Vagina (tissue), 2 donors: ENCODE data around the gene GPRIN2. TPM values are rescaled to one million over a fixed set of nuclear protein-coding genes. Genes with fewer than 3 reads are reported as not detected.

Source experiments
- DNase-seq, 2 donors: peaks; one replicate each; pipeline ENCODE4 v3.0.0-alpha.2; 2017; ENCODE audit errors: extremely low spot score in 2 of 2
- H3K27ac ChIP-seq: fragments of 200-600 bp; sonication (generic); one replicate; pipeline ENCODE4 v1.5.1; 2019
- H3K27me3 ChIP-seq: fragments of 200-600 bp; sonication (generic); one replicate; pipeline ENCODE4 v1.5.1; 2019
- H3K36me3 ChIP-seq, 2 donors: fragments of 200-600 bp; sonication (generic); one replicate each; pipeline ENCODE4 v1.5.1; 2017 to 2019
- H3K4me1 ChIP-seq: fragments of 200-600 bp; sonication (generic); one replicate; pipeline ENCODE4 v1.5.1; 2019
- H3K4me3 ChIP-seq, 2 donors: fragments of 200-600 bp; sonication (generic); 1 replicate in 1 of 2; 2 replicates in 1 of 2; pipeline ENCODE4 v1.5.1; 2016 to 2019
- H3K9me3 ChIP-seq: fragments of 200-600 bp; sonication (generic); one replicate; pipeline ENCODE4 v1.5.1; 2019
- POLR2A ChIP-seq, 2 donors: fragments of 450-650 bp; IDR thresholded peaks; one replicate each; pipeline ENCODE4 v1.6.1; 2017; ENCODE audit warnings: antibody characterized with exemption in 2 of 2, mild to moderate bottlenecking in 2 of 2, moderate library complexity in 2 of 2
- POLR2AphosphoS5 ChIP-seq, 2 donors: sonication (generic); formaldehyde crosslinking; IDR thresholded peaks; one replicate each; pipeline ENCODE4 v1.9.0; 2017; ENCODE audit warnings: antibody characterized with exemption in 2 of 2, mild to moderate bottlenecking in 2 of 2, low read depth in 1 of 2; ENCODE audit not compliant: insufficient read depth in 1 of 2
- intact Hi-C: fragments of 100-400 bp; cut with DNase I; formaldehyde crosslinking; loops from one replicate; pipeline ENCODE4 v1.15.1; 2023
- total RNA-seq: library from RNA; depleted of rRNA; stranded (reverse); fragments of >200 nt; gene quantifications from one replicate; pipeline ENCODE4 v1.2.3, GENCODE V29; 2016
- TF ChIP-seq, protein P1 (sequence below), 3 experiments: fragments of 450-650 bp in 2 of 3; fragments of 200-600 bp in 1 of 3; sonication (generic) in 1 of 3; IDR thresholded peaks; one replicate each; pipeline ENCODE4 v1.5.1; 2017 to 2019; ENCODE audit warnings: antibody characterized with exemption in 3 of 3, mild to moderate bottlenecking in 2 of 3, moderate library complexity in 2 of 3

GPRIN2 gene
- total RNA-seq, 1 donor from 2014 or later: 5.6 TPM

GRCh38 chr10:46551701-46552525, 4.5 kb downstream of the GPRIN2 start:
- TF ChIP-seq POLR2AphosphoS5 (IDR thresholded peaks at IDR 0.05; ENCODE audit: insufficient read depth in 1 of 2, low read depth in 1 of 2) (no peak), POLR2A (IDR thresholded peaks at IDR 0.05) (no peak)
- TF ChIP-seq, protein P1, sequence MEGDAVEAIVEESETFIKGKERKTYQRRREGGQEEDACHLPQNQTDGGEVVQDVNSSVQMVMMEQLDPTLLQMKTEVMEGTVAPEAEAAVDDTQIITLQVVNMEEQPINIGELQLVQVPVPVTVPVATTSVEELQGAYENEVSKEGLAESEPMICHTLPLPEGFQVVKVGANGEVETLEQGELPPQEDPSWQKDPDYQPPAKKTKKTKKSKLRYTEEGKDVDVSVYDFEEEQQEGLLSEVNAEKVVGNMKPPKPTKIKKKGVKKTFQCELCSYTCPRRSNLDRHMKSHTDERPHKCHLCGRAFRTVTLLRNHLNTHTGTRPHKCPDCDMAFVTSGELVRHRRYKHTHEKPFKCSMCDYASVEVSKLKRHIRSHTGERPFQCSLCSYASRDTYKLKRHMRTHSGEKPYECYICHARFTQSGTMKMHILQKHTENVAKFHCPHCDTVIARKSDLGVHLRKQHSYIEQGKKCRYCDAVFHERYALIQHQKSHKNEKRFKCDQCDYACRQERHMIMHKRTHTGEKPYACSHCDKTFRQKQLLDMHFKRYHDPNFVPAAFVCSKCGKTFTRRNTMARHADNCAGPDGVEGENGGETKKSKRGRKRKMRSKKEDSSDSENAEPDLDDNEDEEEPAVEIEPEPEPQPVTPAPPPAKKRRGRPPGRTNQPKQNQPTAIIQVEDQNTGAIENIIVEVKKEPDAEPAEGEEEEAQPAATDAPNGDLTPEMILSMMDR (IDR thresholded peaks at IDR 0.05): no peak
- DNase-seq: peak in 1 of 2 donors; percentile 96
- intact Hi-C loops: no loop called here
- no peaks in the 10 kb centered on the region for H3K36me3 ChIP-seq
- peaks cover 16% of the 10 kb centered on the region for H3K4me1 ChIP-seq
- H3K27me3 ChIP-seq: peaks cover 4% of the 10 kb centered on the region
- no peak overlapping the region for H3K4me3 ChIP-seq
- H3K27ac ChIP-seq: no peak overlapping the region
- no peaks in the 10 kb centered on the region for H3K9me3 ChIP-seq

GRCh38 chr10:46550795-46551700, 5.4 kb downstream of the GPRIN2 start:
- no peak overlapping the region for H3K4me3 ChIP-seq
- H3K9me3 ChIP-seq: no peaks in the 10 kb centered on the region
- no peaks in the 10 kb centered on the region for H3K36me3 ChIP-seq
- peaks cover 9% of the 10 kb centered on the region for H3K4me1 ChIP-seq
- no peak overlapping the region for H3K27ac ChIP-seq
- TF ChIP-seq, protein P1 (IDR thresholded peaks at IDR 0.05): no peak
- no peak for TF ChIP-seq POLR2A (IDR thresholded peaks at IDR 0.05)
- TF ChIP-seq POLR2AphosphoS5 (IDR thresholded peaks at IDR 0.05; ENCODE audit: insufficient read depth in 1 of 2, low read depth in 1 of 2): no peak
- DNase-seq: peak in 1 of 2 donors; percentile 97
- no peaks in the 10 kb centered on the region for H3K27me3 ChIP-seq
- intact Hi-C loops: no loop called here

DNA sequence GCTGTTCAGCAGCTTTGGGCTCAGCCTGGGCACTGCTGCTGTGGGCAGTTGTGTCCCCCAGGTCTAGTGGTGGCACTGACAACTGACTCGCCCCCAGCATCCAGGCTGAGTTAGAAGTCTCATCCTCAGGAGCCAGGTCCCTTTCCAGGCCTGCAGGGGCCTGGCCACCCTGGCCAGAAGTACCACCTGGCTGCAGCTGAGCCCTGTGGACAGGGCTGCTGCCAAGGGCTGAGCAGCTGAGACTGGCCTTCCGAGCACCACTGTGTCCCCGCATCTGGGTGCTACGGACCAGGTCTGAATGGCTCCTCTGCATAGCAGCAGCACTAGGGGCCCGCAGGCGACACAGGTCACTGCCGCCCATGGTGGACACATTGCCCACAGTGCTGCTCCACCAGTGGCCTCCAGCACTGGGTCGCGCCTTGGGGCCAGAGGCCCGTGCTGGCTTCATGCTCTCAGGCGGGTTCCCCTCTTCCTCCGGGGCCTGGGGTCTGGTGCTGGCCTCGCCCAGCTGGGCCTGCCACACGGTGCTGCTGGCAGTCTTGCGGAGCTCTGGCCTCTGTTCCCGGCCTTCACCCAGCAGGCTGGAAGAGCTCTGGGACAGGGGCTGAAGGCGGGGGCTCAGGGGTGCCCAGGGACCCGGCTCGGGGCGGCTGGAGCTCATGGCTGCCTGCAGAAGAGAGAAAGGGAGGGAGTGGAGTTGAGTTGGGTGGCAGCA, 6.2 kb downstream of the GPRIN2 start:
- intact Hi-C loops: no loop called here
- Histone ChIP-seq H3K36me3 (no peaks in the 10 kb centered on the region), H3K27me3 (no peaks in the 10 kb centered on the region), H3K27ac (no peak overlapping the region), H3K4me1 (peaks cover 1% of the 10 kb centered on the region), H3K9me3 (no peaks in the 10 kb centered on the region), H3K4me3 (no peak overlapping the region)
- TF ChIP-seq POLR2A (IDR thresholded peaks at IDR 0.05): no peak
- TF ChIP-seq, protein P1 (IDR thresholded peaks at IDR 0.05): no peak
- no peak for TF ChIP-seq POLR2AphosphoS5 (IDR thresholded peaks at IDR 0.05; ENCODE audit: insufficient read depth in 1 of 2, low read depth in 1 of 2)
- DNase-seq: peak in 1 of 2 donors; percentile 97

DNA sequence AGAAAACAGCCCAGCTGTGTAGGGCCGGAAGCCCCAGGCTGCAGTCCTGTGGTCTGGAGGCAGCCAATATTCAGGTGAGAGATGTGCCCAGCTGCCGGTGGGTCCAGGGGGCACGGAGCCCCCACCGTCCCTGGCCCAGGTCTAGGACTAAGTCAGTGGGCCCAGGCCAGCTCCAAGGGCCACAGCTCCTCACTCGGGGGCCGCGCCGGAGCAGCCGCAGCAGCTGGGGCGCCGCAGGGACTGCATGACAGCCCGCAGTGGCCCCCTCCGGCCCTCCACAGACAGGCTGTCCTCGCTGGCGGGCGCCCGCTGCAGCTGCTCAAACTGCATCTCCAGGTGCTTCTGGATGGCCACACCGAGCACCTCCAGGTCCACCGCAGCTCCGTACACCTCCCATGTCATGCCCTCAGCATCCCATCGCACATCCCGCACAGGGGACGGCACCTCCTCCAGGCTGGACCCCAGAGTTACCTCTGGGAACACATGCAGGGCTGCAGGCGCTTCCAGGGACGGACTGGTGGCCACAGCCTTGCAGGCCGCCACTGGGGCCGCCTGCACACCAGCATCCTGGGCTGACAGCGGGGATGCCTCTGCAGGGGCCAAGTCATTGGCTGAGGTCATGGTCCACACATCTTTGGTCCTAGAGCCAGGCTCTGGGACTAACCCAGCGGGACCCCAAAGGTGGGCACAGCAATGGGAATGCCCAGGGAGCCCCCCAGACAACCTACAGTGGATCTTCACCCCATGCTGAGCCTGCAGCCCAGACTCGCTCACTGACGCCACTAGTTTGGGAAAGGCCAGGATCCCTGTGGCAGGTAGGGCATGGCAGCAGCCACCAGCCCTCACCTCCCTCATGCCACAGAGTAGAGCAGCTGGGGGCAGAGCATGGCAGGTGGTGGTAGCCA, 7.0 kb downstream of the GPRIN2 start:
- DNase-seq: no peak
- Histone ChIP-seq H3K9me3 (no peaks in the 10 kb centered on the region), H3K4me3 (no peak overlapping the region), H3K27ac (no peak overlapping the region), H3K27me3 (no peaks in the 10 kb centered on the region), H3K36me3 (no peaks in the 10 kb centered on the region), H3K4me1 (no peaks in the 10 kb centered on the region)
- intact Hi-C loops: no loop called here
- TF ChIP-seq POLR2AphosphoS5 (IDR thresholded peaks at IDR 0.05; ENCODE audit: insufficient read depth in 1 of 2, low read depth in 1 of 2) (no peak), POLR2A (IDR thresholded peaks at IDR 0.05) (no peak)
- TF ChIP-seq, protein P1 (IDR thresholded peaks at IDR 0.05): no peak
